Amygdala (tissue), 56 donors: ENCODE results near the gene TNRC18.

Experiments used
- DNase-seq, 56 donors: peaks; one replicate each; lab custom pipeline; 2025; lab: John Stamatoyannopoulos, UW

Gene TNRC18

GRCh38 chr7:5430612-5430947 is 6.9 kb upstream of the TNRC18 start:
- no peak for DNase-seq

GRCh38 chr7:5429857-5430611 is 6.4 kb upstream of the TNRC18 start:
- DNase-seq, result peak in 2 of 56 donors; percentile 31 to 34

- DNase-seq, result peak in 8 of 56 donors; percentile 45 to 60 (median 50)
Observed at GRCh38 chr7:5429253-5429856, 5.7 kb upstream of the TNRC18 start.

- DNase-seq, result peak in 45 of 56 donors; percentile 20 to 71 (median 52)
Observed at GRCh38 chr7:5428478-5429252, 5.0 kb upstream of the TNRC18 start.

GRCh38 chr7:5426226-5426475 is 2.5 kb upstream of the TNRC18 start:
- DNase-seq, result peak in 3 of 56 donors; percentile 57 to 75 (median 65)

- peak in 53 of 56 donors; percentile 35 to 92 (median 72) for DNase-seq
Observed at GRCh38 chr7:5425507-5426225, 2.0 kb upstream of the TNRC18 start.

GRCh38 chr7:5424749-5425506 is 1.3 kb upstream of the TNRC18 start:
- peak in 24 of 56 donors; percentile 20 to 68 (median 46) for DNase-seq

GRCh38 chr7:5423976-5424748 is 528 bp upstream of the TNRC18 start:
- peak in 55 of 56 donors; percentile 76 to 98 (median 93) for DNase-seq

- DNase-seq, result peak in 13 of 56 donors; percentile 15 to 73 (median 57)
Observed at GRCh38 chr7:5422396-5423305, 983 bp downstream of the TNRC18 start.

GRCh38 chr7:5421714-5422395 is 1.8 kb downstream of the TNRC18 start:
- peak in 22 of 56 donors; percentile 14 to 73 (median 44) for DNase-seq

GRCh38 chr7:5420881-5421713 is 2.5 kb downstream of the TNRC18 start:
- peak in 10 of 56 donors; percentile 5 to 61 (median 42) for DNase-seq

- DNase-seq, result peak in 15 of 56 donors; percentile 13 to 67 (median 42)
Observed at GRCh38 chr7:5420067-5420880, 3.4 kb downstream of the TNRC18 start.

GRCh38 chr7:5419539-5420066 is 4.0 kb downstream of the TNRC18 start:
- peak in 36 of 56 donors; percentile 16 to 72 (median 46) for DNase-seq

GRCh38 chr7:5418285-5418582 is 5.4 kb downstream of the TNRC18 start:
- DNase-seq, result no peak
